ENCODE results near the gene MEIS1. TPM values are rescaled to one million over a fixed set of nuclear protein-coding genes. Genes with fewer than 3 reads are reported as not detected.
A peak's percentile ranks its signal among the peaks of the same experiment; 100 is the strongest.

MEIS1 gene
- polyA plus RNA-seq, 1 experiment: 107 TPM

DNA sequence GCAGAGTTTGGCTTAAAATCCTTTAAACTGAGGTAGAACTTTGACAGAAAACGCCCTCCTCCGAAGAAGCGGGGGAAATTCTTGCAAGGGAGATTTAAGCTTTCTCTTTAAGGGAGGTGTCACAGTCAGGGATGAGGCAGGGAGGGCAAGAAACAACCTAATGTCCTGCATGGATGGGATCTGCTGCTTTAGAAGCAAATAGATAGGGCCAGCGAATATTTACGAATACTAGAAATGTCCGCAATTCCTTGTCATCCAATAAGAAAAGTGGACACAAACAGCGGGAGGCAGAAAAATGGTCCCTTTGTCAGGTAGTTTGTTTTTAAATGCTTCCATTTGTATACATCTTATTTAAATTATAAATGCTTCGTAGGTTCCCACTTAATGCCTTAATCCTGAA lies 12.0 kb downstream of the MEIS1 start:
- ChIA-PET CTCF (no interaction called here), POLR2A (interaction anchor here (0.6 to 6.2 kb wide), 2 partner anchors 11 to 20 kb away, joined by 5 to 113 read pairs; partner anchors contain the start of gene MEIS1)
- TF ChIP-seq, protein P1, sequence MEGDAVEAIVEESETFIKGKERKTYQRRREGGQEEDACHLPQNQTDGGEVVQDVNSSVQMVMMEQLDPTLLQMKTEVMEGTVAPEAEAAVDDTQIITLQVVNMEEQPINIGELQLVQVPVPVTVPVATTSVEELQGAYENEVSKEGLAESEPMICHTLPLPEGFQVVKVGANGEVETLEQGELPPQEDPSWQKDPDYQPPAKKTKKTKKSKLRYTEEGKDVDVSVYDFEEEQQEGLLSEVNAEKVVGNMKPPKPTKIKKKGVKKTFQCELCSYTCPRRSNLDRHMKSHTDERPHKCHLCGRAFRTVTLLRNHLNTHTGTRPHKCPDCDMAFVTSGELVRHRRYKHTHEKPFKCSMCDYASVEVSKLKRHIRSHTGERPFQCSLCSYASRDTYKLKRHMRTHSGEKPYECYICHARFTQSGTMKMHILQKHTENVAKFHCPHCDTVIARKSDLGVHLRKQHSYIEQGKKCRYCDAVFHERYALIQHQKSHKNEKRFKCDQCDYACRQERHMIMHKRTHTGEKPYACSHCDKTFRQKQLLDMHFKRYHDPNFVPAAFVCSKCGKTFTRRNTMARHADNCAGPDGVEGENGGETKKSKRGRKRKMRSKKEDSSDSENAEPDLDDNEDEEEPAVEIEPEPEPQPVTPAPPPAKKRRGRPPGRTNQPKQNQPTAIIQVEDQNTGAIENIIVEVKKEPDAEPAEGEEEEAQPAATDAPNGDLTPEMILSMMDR (IDR thresholded peaks at IDR 0.05; ENCODE audit: low read depth, low read length): no peak
- Histone ChIP-seq H3K27me3 (ENCODE audit: control insufficient read depth, insufficient read depth, low read length) (no peaks in the 10 kb centered on the region), H3K27ac (ENCODE audit: low read depth, low read length) (peak overlapping the region; percentile 97), H3K4me3 (ENCODE audit: low read depth, low read length) (peak overlapping the region; percentile 91), H3K9me3 (ENCODE audit: control insufficient read depth, insufficient read depth, low read length) (no peaks in the 10 kb centered on the region; the same call in 1 of the 2 replicates)
- DNase-seq (ENCODE audit: low read depth, low spot score): no peak

- Histone ChIP-seq H3K27ac (ENCODE audit: low read depth, low read length) (no peak overlapping the region), H3K4me3 (ENCODE audit: low read depth, low read length) (peak overlapping the region; percentile 91), H3K9me3 (ENCODE audit: control insufficient read depth, insufficient read depth, low read length) (no peaks in the 10 kb centered on the region; the same call in 1 of the 2 replicates), H3K27me3 (ENCODE audit: control insufficient read depth, insufficient read depth, low read length) (no peaks in the 10 kb centered on the region)
- no peak for DNase-seq (ENCODE audit: low read depth, low spot score)
- POLR2A ChIA-PET: interaction anchor here (6.2 kb wide), 1 partner anchor 12 kb away, joined by 113 read pairs; the partner anchor contains the start of gene MEIS1
- TF ChIP-seq, protein P1 (IDR thresholded peaks at IDR 0.05; ENCODE audit: low read depth, low read length): no peak
- CTCF ChIA-PET: interaction anchor here (0.9 to 1.0 kb wide), 3 partner anchors 18 to 1399 kb away, joined by 3 read pairs; no protein-coding TSS in a partner anchor
Measured at GRCh38 chr2:66447677-66448076, 12.8 kb downstream of the MEIS1 start.

DNA sequence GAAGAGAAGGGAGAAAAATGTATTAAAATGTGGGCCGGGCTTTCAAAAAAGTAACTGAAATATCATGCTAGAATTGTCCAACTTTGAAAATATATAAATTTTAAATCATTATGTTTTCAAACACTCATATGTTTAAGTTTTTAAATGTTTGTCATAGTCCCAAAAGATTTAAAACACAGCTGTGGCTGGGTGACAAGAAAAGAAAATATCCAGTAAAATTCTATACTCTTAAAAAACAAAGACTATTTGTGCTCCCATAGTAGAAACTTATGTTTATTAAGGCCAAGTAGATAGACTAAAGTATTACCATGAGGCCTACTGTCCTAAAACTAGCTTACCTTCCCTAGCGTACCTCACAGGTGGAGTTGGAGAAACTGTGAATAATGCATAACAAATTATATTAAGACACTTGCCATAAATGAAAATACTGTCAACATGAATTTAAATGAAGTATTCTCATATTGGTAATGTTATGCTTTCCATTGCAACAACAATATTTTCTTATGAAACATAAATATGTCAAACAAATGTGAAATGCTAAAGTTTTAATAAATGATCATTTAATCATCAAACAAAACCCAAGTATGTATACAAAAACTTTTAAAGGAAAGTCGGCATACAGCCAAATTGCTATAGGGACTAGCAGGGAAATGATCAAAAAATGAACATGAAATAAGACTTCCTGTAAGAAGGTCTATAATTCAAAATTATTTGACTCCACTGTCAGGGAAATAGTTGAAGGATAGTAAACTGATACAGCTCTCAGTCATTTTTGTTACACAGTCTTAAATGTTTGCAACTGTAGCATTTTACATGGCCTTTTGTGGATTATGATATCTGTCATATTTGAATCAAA lies 13.4 kb downstream of the MEIS1 start:
- Histone ChIP-seq H3K9me3 (ENCODE audit: control insufficient read depth, insufficient read depth, low read length) (no peaks in the 10 kb centered on the region; the same call in 1 of the 2 replicates), H3K27ac (ENCODE audit: low read depth, low read length) (no peak overlapping the region), H3K27me3 (ENCODE audit: control insufficient read depth, insufficient read depth, low read length) (no peaks in the 10 kb centered on the region), H3K4me3 (ENCODE audit: low read depth, low read length) (peak overlapping the region; percentile 91)
- CTCF ChIA-PET: interaction anchor here (0.9 to 1.0 kb wide), 3 partner anchors 19 to 1398 kb away, joined by 3 read pairs; no protein-coding TSS in a partner anchor
- DNase-seq (ENCODE audit: low read depth, low spot score): no peak
- TF ChIP-seq, protein P1 (IDR thresholded peaks at IDR 0.05; ENCODE audit: low read depth, low read length): no peak
- POLR2A ChIA-PET: interaction anchor here (0.6 to 6.2 kb wide), 2 partner anchors 12 to 131 kb away, joined by 3 to 113 read pairs; partner anchors contain the start of gene MEIS1

GRCh38 chr2:66452214-66452613 lies 17.3 kb downstream of the MEIS1 start:
- Histone ChIP-seq H3K4me3 (ENCODE audit: low read depth, low read length) (no peak overlapping the region), H3K27me3 (ENCODE audit: control insufficient read depth, insufficient read depth, low read length) (no peaks in the 10 kb centered on the region), H3K27ac (ENCODE audit: low read depth, low read length) (no peak overlapping the region), H3K9me3 (ENCODE audit: control insufficient read depth, insufficient read depth, low read length) (no peaks in the 10 kb centered on the region)
- TF ChIP-seq, protein P1 (IDR thresholded peaks at IDR 0.05; ENCODE audit: low read depth, low read length): no peak
- CTCF ChIA-PET: interaction anchor here (2.8 kb wide), 1 partner anchor 23 kb away, joined by 7 read pairs; no protein-coding TSS in a partner anchor
- POLR2A ChIA-PET: interaction anchor here (0.6 to 0.7 kb wide), 2 partner anchors 12 to 17 kb away, joined by 3 read pairs; partner anchors contain the start of gene MEIS1
- DNase-seq (ENCODE audit: low read depth, low spot score): no peak

- Histone ChIP-seq H3K4me3 (ENCODE audit: low read depth, low read length) (no peak overlapping the region), H3K9me3 (ENCODE audit: control insufficient read depth, insufficient read depth, low read length) (no peaks in the 10 kb centered on the region), H3K27me3 (ENCODE audit: control insufficient read depth, insufficient read depth, low read length) (no peaks in the 10 kb centered on the region), H3K27ac (ENCODE audit: low read depth, low read length) (no peak overlapping the region)
- TF ChIP-seq, protein P1 (IDR thresholded peaks at IDR 0.05; ENCODE audit: low read depth, low read length): no peak
- ChIA-PET POLR2A (no interaction called here), CTCF (interaction anchor here (2.8 kb wide), 1 partner anchor 24 kb away, joined by 7 read pairs; no protein-coding TSS in a partner anchor)
- DNase-seq (ENCODE audit: low read depth, low spot score): no peak
Measured at GRCh38 chr2:66452917-66453316, 18.0 kb downstream of the MEIS1 start.
